ENCODE results near the gene RAB11FIP4. TPM values are rescaled to one million over a fixed set of nuclear protein-coding genes. Genes with fewer than 3 reads are reported as not detected.

The RAB11FIP4 gene
- total RNA-seq, 1 experiment from 2014 or later: 54.9 TPM

GRCh38 chr17:31433811-31434726 lies 42.6 kb downstream of the RAB11FIP4 start (continued):
- TF ChIP-seq SOX15 (CRISPR knock-in tag; IDR thresholded peaks at IDR 0.05) (no peak), ZNF219 (CRISPR knock-in tag; IDR thresholded peaks at IDR 0.05; ENCODE audit: borderline replicate concordance) (no peak), ELF4 (CRISPR knock-in tag; IDR thresholded peaks at IDR 0.05; ENCODE audit: low read depth) (no peak), NFYB (CRISPR knock-in tag; conservative IDR thresholded peaks at IDR 0.05; ENCODE audit: low read depth) (no peak), ESRRA (CRISPR knock-in tag; IDR thresholded peaks at IDR 0.05; ENCODE audit: borderline replicate concordance) (no peak), HMGA2 (CRISPR knock-in tag; IDR thresholded peaks at IDR 0.05) (no peak), NFE2L1 (CRISPR knock-in tag; IDR thresholded peaks at IDR 0.05) (no peak)
- TF ChIP-seq, protein P1, sequence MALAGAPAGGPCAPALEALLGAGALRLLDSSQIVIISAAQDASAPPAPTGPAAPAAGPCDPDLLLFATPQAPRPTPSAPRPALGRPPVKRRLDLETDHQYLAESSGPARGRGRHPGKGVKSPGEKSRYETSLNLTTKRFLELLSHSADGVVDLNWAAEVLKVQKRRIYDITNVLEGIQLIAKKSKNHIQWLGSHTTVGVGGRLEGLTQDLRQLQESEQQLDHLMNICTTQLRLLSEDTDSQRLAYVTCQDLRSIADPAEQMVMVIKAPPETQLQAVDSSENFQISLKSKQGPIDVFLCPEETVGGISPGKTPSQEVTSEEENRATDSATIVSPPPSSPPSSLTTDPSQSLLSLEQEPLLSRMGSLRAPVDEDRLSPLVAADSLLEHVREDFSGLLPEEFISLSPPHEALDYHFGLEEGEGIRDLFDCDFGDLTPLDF (CRISPR knock-in tag; IDR thresholded peaks at IDR 0.05): no peak

GRCh38 chr17:31434727-31435050 lies 43.2 kb downstream of the RAB11FIP4 start:
- ATAC-seq (no peak), DNase-seq (ENCODE audit: low spot score) (no peak)
- H3K4me3 Mint-ChIP-seq: no peak overlapping the region
- TF ChIP-seq OVOL2 (CRISPR knock-in tag; IDR thresholded peaks at IDR 0.05; ENCODE audit: borderline replicate concordance) (no peak), ARID4B (CRISPR knock-in tag; IDR thresholded peaks at IDR 0.05; ENCODE audit: borderline replicate concordance) (no peak), TP53 (CRISPR knock-in tag; IDR thresholded peaks at IDR 0.05) (no peak), PRRX2 (CRISPR knock-in tag; IDR thresholded peaks at IDR 0.05) (no peak), SOX15 (CRISPR knock-in tag; IDR thresholded peaks at IDR 0.05) (no peak), ZBTB21 (CRISPR knock-in tag; IDR thresholded peaks at IDR 0.05; ENCODE audit: borderline replicate concordance) (no peak), E2F4 (CRISPR knock-in tag; IDR thresholded peaks at IDR 0.05; ENCODE audit: borderline replicate concordance, low read depth) (no peak), ZNF121 (CRISPR knock-in tag; IDR thresholded peaks at IDR 0.05) (no peak)
- TF ChIP-seq, protein P2, sequence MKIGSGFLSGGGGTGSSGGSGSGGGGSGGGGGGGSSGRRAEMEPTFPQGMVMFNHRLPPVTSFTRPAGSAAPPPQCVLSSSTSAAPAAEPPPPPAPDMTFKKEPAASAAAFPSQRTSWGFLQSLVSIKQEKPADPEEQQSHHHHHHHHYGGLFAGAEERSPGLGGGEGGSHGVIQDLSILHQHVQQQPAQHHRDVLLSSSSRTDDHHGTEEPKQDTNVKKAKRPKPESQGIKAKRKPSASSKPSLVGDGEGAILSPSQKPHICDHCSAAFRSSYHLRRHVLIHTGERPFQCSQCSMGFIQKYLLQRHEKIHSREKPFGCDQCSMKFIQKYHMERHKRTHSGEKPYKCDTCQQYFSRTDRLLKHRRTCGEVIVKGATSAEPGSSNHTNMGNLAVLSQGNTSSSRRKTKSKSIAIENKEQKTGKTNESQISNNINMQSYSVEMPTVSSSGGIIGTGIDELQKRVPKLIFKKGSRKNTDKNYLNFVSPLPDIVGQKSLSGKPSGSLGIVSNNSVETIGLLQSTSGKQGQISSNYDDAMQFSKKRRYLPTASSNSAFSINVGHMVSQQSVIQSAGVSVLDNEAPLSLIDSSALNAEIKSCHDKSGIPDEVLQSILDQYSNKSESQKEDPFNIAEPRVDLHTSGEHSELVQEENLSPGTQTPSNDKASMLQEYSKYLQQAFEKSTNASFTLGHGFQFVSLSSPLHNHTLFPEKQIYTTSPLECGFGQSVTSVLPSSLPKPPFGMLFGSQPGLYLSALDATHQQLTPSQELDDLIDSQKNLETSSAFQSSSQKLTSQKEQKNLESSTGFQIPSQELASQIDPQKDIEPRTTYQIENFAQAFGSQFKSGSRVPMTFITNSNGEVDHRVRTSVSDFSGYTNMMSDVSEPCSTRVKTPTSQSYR (CRISPR knock-in tag; IDR thresholded peaks at IDR 0.05): no peak
- no peak overlapping the region for H3K27ac Mint-ChIP-seq
- peaks cover 13% of the 10 kb centered on the region for H3K4me1 Mint-ChIP-seq
- POLR2A ChIA-PET: no interaction called here
- H3K9me3 Mint-ChIP-seq: peaks cover 4% of the 10 kb centered on the region
- CTCF ChIA-PET: interaction anchor here (0.7 to 6.3 kb wide), 8 partner anchors 10 to 408 kb away, joined by 3 to 50 read pairs (median 6); no protein-coding TSS in a partner anchor
- H3K36me3 Mint-ChIP-seq: no peaks in the 10 kb centered on the region
- H3K27me3 Mint-ChIP-seq (ENCODE audit: low read depth): no peaks in the 10 kb centered on the region; the same call in 1 of the 2 replicates

All from WTC11 (cell line).